ENCODE measurements around the gene LEFTY1.

The LEFTY1 gene

GRCh38 chr1:225914947-225915346 is 26.0 kb upstream of the LEFTY1 start:
- no peak overlapping the region for H3K4me3 ChIP-seq (ENCODE audit: low read length)
- TF ChIP-seq CTCF (conservative IDR thresholded peaks at IDR 0.05; ENCODE audit: low read length): no peak
- DNase-seq (ENCODE audit: low read depth): no peak

DNA sequence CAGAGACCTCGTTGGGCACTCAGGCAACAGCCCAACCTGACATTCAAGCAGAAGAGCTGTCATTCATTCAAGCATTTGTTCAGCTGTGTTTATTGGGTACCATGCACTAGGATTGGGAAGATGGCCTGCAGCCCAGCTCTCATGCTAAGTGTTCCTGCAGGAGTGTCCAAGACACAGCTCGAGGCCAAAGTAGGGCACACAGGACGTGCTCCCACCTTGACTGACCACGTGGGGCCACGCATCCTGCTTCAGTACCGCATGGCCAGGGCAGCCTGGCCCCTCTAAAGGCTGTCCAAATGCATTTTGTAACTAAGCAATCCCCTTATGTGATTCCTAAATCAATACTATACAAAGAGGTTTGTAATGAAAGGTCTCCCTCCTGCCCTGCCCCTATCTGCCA is 25.4 kb upstream of the LEFTY1 start:
- DNase-seq (ENCODE audit: low read depth): no peak
- H3K4me3 ChIP-seq (ENCODE audit: low read length): no peak overlapping the region
- TF ChIP-seq CTCF (conservative IDR thresholded peaks at IDR 0.05; ENCODE audit: low read length): no peak

DNA sequence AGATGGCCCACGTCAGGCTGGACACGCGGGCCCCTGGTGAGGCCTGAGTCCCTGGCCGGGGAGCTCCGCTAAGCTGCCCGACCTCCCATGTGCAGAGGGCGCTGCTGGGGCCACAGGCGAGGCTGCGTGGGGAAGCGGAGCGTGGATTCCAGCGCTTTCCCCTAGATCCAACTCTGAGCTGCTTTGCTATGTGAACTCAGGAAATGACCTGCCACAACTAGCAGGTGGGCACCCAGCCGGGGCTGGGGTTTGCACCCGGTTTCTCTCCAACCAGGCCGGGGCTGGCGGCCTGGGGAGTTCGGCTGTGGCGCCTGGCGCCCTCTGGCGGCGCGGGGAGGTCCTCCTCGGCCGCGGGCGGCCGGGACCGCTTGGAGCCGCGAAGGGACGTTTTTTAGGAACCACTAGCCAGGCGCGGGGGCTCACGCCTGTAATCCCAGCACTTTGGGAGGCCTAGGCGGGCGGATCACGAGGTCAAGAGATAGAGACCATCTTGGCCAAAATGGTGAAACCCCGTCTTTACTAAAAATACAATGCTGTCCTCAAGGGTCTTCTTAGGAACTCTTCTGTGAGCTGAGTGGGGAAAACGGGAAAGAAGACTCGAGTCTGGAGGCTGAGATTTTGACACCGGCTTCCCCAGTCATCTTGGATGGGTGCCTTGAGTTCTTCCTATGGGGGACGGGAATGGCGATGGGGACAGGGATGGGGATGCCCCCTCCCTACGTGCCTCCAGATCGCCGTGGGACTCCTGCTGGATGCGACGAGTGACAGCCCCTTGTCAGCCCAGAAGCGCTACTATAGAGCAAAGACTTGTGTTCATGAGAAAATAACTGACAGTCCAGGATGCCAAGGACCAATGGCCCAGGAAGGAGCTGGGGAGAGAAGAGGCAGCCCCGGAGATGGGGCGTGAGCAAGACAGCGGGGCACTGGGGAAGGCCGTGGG is 22.5 kb upstream of the LEFTY1 start:
- DNase-seq (ENCODE audit: low read depth): peak; percentile 36
- peak; percentile 59 for TF ChIP-seq CTCF (conservative IDR thresholded peaks at IDR 0.05; ENCODE audit: low read length)
- H3K4me3 ChIP-seq (ENCODE audit: low read length): no peak overlapping the region

DNA sequence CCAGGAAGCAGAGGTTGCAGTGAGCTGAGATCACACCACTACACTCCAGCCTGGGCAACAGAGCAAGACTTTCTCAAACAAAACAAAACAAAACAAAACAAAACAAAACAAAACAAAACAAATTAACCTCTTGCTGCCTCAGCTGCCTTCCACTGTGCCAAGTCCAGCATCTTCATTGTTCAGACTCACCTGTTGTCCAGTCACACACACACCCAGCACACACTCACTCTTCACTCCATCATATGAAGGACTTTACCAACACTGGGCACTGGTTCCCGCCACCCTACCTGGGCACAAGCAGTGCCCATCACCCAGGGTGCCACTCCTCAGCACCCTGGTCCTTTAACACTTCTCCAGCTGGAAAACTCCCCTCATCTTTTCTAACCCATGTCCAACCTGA is 20.5 kb upstream of the LEFTY1 start:
- DNase-seq (ENCODE audit: low read depth): no peak
- no peak for TF ChIP-seq CTCF (conservative IDR thresholded peaks at IDR 0.05; ENCODE audit: low read length)
- no peak overlapping the region for H3K4me3 ChIP-seq (ENCODE audit: low read length)

DNA sequence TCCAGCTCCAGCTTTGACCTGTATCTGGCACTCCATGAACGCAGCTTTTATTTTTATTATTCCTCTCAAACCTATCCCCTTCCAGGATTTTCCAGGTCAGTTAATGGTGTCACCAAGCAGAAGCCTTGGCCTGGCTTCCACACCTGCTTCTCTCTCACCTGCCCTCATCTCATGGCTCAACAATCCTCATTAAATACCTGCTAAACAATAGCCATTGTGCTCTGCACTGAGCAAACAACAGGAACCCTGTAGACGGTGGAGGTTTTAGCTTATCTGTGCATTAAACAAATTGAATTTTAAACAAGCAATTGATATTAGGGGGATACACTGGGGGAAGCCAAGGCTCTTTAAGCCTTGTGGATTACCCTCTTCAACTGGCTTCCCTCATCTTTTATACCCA is 19.8 kb upstream of the LEFTY1 start:
- TF ChIP-seq CTCF (conservative IDR thresholded peaks at IDR 0.05; ENCODE audit: low read length): no peak
- H3K4me3 ChIP-seq (ENCODE audit: low read length): no peak overlapping the region
- DNase-seq (ENCODE audit: low read depth): no peak

GRCh38 chr1:225908013-225908640 is 19.2 kb upstream of the LEFTY1 start:
- H3K4me3 ChIP-seq (ENCODE audit: low read length): no peak overlapping the region
- peak; percentile 33 for DNase-seq (ENCODE audit: low read depth)
- no peak for TF ChIP-seq CTCF (conservative IDR thresholded peaks at IDR 0.05; ENCODE audit: low read length)

DNA sequence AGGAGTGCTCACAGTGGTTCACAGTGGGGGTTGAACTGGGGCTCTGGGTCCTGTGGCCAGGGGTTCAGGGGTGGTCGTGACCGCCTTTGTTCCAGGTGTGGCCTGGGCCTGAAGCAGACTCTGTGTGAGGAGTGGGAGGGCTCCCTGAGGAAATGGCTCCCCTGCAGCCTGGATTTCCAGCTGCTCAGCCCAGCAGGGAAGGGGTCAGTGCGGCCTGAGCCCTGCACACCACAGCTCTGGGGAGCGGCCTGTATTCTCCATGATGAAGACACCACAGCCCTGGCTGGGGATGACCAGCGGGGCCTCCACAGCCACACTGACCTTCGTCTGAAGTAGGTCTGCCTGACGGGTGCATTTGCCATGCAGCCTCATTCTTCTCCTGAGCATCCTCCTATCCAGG is 18.4 kb upstream of the LEFTY1 start:
- H3K4me3 ChIP-seq (ENCODE audit: low read length): no peak overlapping the region
- no peak for TF ChIP-seq CTCF (conservative IDR thresholded peaks at IDR 0.05; ENCODE audit: low read length)
- no peak for DNase-seq (ENCODE audit: low read depth)
